PC-9 (cell line): Measurements from ENCODE around the gene SLC36A4. TPM values are rescaled to one million over a fixed set of nuclear protein-coding genes. Genes with fewer than 3 reads are reported as not detected.

Experiments used
- BruUV-seq: library from RNA; stranded (reverse); fragments of 400-500 nt; replicated peaks from 2 replicates; lab custom pipeline; 2021; lab: Mats Ljungman, UMichigan
- CTCF ChIA-PET: fragments of 300-600 bp; sonication (Branson Sonifier 250); formaldehyde crosslinking; loops from one replicate; lab custom pipeline; 2022; ENCODE audit warnings: antibody characterized with exemption; lab: Charles Lee
- POLR2A ChIA-PET: fragments of 300-600 bp; sonication (Branson Sonifier 250); formaldehyde crosslinking; loops from one replicate; lab custom pipeline; 2022; ENCODE audit warnings: antibody characterized with exemption; ENCODE audit not compliant: unreplicated experiment; lab: Charles Lee
- DNase-seq, 2 experiments: peaks; one replicate each; pipeline versions ENCODE4 v3.0.0 to v3.0.0-alpha.2; 2015 to 2022; ENCODE audit warnings: mixed read lengths in 1 of 2
- H2AFZ ChIP-seq: fragments of 200-600 bp; sonication (generic); 2 replicates; pipeline ENCODE4 v1.8.1; 2017; ENCODE audit warnings: antibody characterized with exemption
- H3F3A ChIP-seq: fragments of 200-600 bp; sonication (generic); 2 replicates; pipeline ENCODE4 v1.8.1; 2017; ENCODE audit warnings: antibody characterized with exemption, mild to moderate bottlenecking, low read depth; ENCODE audit not compliant: insufficient read depth
- H3K27ac ChIP-seq: fragments of 200-600 bp; sonication (generic); 2 replicates; pipeline ENCODE4 v1.6.1; 2016; ENCODE audit warnings: mixed run types
- H3K27me3 ChIP-seq: fragments of 200-600 bp; sonication (generic); 2 replicates; pipeline ENCODE4 v1.6.1; 2016; ENCODE audit warnings: low read depth, mixed run types; ENCODE audit not compliant: insufficient read depth
- H3K36me3 ChIP-seq: fragments of 200-600 bp; sonication (generic); 2 replicates; pipeline ENCODE4 v1.6.1; 2016; ENCODE audit warnings: low read depth, mixed run types
- H3K4me1 ChIP-seq: fragments of 200-600 bp; sonication (generic); replicated peaks from 2 replicates; pipeline ENCODE4 v1.6.1; 2016; ENCODE audit warnings: mixed run types; ENCODE audit not compliant: insufficient read depth
- H3K4me2 ChIP-seq: fragments of 200-600 bp; sonication (generic); 2 replicates; pipeline ENCODE4 v1.6.1; 2017; ENCODE audit warnings: mixed run types
- H3K4me3 ChIP-seq: fragments of 200-600 bp; sonication (generic); 2 replicates; pipeline ENCODE4 v1.6.1; 2016; ENCODE audit warnings: mixed run types
- H3K79me2 ChIP-seq: fragments of 200-600 bp; sonication (generic); 2 replicates; pipeline ENCODE4 v1.6.1; 2017; ENCODE audit warnings: low read depth, mixed run types
- H3K9me2 ChIP-seq: fragments of 200-600 bp; sonication (generic); 2 replicates; pipeline ENCODE4 v1.8.1; 2017; ENCODE audit warnings: mild to moderate bottlenecking; ENCODE audit not compliant: insufficient read depth
- H3K9me3 ChIP-seq: fragments of 200-600 bp; sonication (generic); 2 replicates; pipeline ENCODE4 v1.8.1; 2016; ENCODE audit warnings: low read depth; ENCODE audit not compliant: insufficient read depth
- H4K20me1 ChIP-seq: fragments of 200-600 bp; sonication (generic); 2 replicates; pipeline ENCODE4 v1.8.1; 2017; ENCODE audit not compliant: insufficient read depth
- EZH2 ChIP-seq: fragments of 200-600 bp; sonication (generic); IDR thresholded peaks from 2 replicates; pipeline ENCODE4 v1.8.0; 2017; ENCODE audit warnings: antibody characterized with exemption, low read depth
- intact Hi-C: fragments of 100-400 bp; cut with micrococcal nuclease; formaldehyde crosslinking; loops from one replicate; pipeline ENCODE4 v1.10.0; 2022; ENCODE audit not compliant: unreplicated experiment
- total RNA-seq: library from RNA; stranded (reverse); gene quantifications from 2 replicates; pipeline ENCODE4 v1.2.3, GENCODE V29; 2021
- TF ChIP-seq, protein P1 (sequence below): fragments of 200-600 bp; sonication (generic); conservative IDR thresholded peaks from 2 replicates; pipeline ENCODE4 v1.6.1; 2017; ENCODE audit warnings: mixed run types, antibody characterized with exemption, mild to moderate bottlenecking, moderate library complexity

SLC36A4 gene
- total RNA-seq, 1 experiment from 2014 or later = 17.7 TPM

DNA sequence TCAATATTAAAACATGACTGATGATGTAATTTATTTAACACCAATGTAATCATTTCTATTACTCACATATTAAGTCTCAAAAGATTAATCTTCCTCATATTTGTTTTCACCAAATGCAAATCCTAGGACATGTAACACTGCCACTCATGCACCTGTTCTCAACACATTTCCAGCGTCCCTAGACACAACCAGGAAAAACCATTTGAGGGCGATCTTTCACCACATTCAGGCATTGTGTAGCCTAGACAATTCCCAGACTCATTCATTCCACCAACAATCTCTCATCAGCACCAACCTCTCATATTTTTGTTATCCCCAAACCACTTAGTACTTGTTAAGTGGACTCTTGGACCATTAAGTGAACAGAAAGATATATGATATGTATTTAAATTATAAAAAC lies 66.1 kb downstream of the SLC36A4 start:
- CTCF ChIA-PET = no interaction called here
- DNase-seq = no peak
- Histone ChIP-seq H4K20me1 (no peaks in the 10 kb centered on the region), H3K27me3 (no peaks in the 10 kb centered on the region), H3K27ac (no peak overlapping the region), H3K4me2 (no peak overlapping the region), H3K79me2 (no peaks in the 10 kb centered on the region), H3F3A (no peaks in the 10 kb centered on the region), H3K9me3 (no peaks in the 10 kb centered on the region), H3K4me3 (no peak overlapping the region), H2AFZ (no peak overlapping the region), H3K9me2 (no peaks in the 10 kb centered on the region), H3K4me1 (no peaks in the 10 kb centered on the region), H3K36me3 (no peaks in the 10 kb centered on the region)
- intact Hi-C loops = no loop called here
- BruUV-seq = no TSS peak
- TF ChIP-seq, protein P1, sequence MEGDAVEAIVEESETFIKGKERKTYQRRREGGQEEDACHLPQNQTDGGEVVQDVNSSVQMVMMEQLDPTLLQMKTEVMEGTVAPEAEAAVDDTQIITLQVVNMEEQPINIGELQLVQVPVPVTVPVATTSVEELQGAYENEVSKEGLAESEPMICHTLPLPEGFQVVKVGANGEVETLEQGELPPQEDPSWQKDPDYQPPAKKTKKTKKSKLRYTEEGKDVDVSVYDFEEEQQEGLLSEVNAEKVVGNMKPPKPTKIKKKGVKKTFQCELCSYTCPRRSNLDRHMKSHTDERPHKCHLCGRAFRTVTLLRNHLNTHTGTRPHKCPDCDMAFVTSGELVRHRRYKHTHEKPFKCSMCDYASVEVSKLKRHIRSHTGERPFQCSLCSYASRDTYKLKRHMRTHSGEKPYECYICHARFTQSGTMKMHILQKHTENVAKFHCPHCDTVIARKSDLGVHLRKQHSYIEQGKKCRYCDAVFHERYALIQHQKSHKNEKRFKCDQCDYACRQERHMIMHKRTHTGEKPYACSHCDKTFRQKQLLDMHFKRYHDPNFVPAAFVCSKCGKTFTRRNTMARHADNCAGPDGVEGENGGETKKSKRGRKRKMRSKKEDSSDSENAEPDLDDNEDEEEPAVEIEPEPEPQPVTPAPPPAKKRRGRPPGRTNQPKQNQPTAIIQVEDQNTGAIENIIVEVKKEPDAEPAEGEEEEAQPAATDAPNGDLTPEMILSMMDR = no peak
- no peak for TF ChIP-seq EZH2
- POLR2A ChIA-PET = no interaction called here

DNA sequence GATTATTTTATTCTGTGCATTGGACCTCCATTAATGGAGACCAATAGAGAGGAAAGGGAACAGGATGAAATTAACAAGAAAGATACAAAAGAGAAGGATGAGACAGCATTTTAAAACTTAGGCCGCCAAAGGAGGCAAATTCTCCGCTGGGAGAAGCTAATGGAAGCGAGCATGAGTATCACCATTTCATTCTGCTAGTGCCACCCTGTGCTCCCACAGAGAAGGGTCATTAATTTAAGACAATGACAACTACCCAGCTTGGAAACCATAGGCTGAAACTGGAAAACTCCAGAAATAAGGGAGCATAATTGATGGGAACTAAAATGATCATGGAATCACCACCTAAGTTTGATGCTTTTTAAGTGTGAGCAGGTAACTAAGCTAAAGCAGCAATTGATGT lies 69.2 kb downstream of the SLC36A4 start:
- ChIA-PET CTCF (no interaction called here), POLR2A (no interaction called here)
- intact Hi-C loops = no loop called here
- no peak overlapping the region for H2AFZ ChIP-seq
- H3K4me1 ChIP-seq = no peaks in the 10 kb centered on the region
- no TSS peak for BruUV-seq
- TF ChIP-seq, protein P1 = no peak
- TF ChIP-seq EZH2 = no peak
- H3K9me3 ChIP-seq = no peaks in the 10 kb centered on the region
- H3K36me3 ChIP-seq = no peaks in the 10 kb centered on the region
- no peaks in the 10 kb centered on the region for H3K27me3 ChIP-seq
- H3K27ac ChIP-seq = no peak overlapping the region
- H3K4me2 ChIP-seq = no peak overlapping the region
- H3F3A ChIP-seq = no peaks in the 10 kb centered on the region
- no peaks in the 10 kb centered on the region for H4K20me1 ChIP-seq
- no peak overlapping the region for H3K4me3 ChIP-seq
- H3K9me2 ChIP-seq = no peaks in the 10 kb centered on the region; the same call in 1 of the 2 replicates
- DNase-seq = no peak
- no peaks in the 10 kb centered on the region for H3K79me2 ChIP-seq

DNA sequence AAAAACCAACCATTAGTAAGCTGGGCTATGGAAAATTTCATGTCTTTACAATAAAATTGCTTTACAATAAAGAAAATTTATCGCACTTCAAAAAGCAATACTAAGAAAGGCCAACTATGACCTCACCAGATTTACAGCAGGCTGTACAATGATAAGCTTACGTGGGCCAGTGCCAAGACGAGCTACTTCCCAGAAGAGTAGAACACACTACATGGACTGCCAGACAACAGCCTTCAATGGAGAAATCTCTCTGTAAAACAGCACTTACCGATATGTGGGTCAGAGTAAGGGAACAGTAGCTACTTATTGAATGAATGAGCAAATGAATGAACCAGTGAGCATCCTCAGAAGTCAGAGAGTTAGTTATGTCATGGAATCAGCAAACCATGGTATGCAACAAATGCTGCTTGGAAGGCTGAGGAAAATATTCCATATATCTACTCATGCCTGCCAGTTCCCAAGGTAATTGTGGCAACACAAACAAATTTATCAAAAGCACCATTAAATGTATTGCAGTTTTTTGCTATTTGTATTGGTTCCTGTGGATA lies 74.4 kb downstream of the SLC36A4 start:
- Histone ChIP-seq H3K36me3 (no peaks in the 10 kb centered on the region), H3K4me2 (no peak overlapping the region), H3K9me2 (no peaks in the 10 kb centered on the region; the same call in 1 of the 2 replicates), H3K79me2 (no peaks in the 10 kb centered on the region), H3K27me3 (no peaks in the 10 kb centered on the region), H3K4me1 (no peaks in the 10 kb centered on the region), H3K9me3 (no peaks in the 10 kb centered on the region), H3K27ac (no peak overlapping the region), H4K20me1 (no peaks in the 10 kb centered on the region), H3K4me3 (no peak overlapping the region), H3F3A (no peaks in the 10 kb centered on the region), H2AFZ (no peak overlapping the region)
- ChIA-PET POLR2A (no interaction called here), CTCF (no interaction called here)
- BruUV-seq = no TSS peak
- DNase-seq = no peak
- no peak for TF ChIP-seq EZH2
- TF ChIP-seq, protein P1 = no peak
- intact Hi-C loops = no loop called here
